Upper lobe of right lung (tissue), 1 donor: ENCODE data around the gene ERVH48-1. TPM values are rescaled to one million over a fixed set of nuclear protein-coding genes. Genes with fewer than 3 reads are reported as not detected.

Experiments
- ATAC-seq: fragments of 200-7000 bp; cut with Tn5 transposase; one replicate; pipeline ENCODE4 v1.9.1; 2020; ENCODE audit warnings: mild to moderate bottlenecking, moderate library complexity
- DNase-seq: peaks from one replicate; pipeline ENCODE4 v3.0.0-alpha.2; 2020
- H3K27ac ChIP-seq: fragments of 200-600 bp; one replicate; pipeline ENCODE4 v1.8.0; 2022
- H3K27me3 ChIP-seq: fragments of 200-600 bp; one replicate; pipeline ENCODE4 v1.8.0; 2022; ENCODE audit warnings: mild to moderate bottlenecking
- H3K36me3 ChIP-seq: fragments of 200-600 bp; one replicate; pipeline ENCODE4 v1.8.0; 2022
- H3K4me1 ChIP-seq: fragments of 200-600 bp; one replicate; pipeline ENCODE4 v1.8.0; 2022
- H3K4me3 ChIP-seq: fragments of 200-600 bp; one replicate; pipeline ENCODE4 v1.8.0; 2022; ENCODE audit warnings: mild to moderate bottlenecking
- H3K9me3 ChIP-seq: fragments of 200-600 bp; one replicate; pipeline ENCODE4 v1.8.0; 2022
- intact Hi-C: fragments of 100-400 bp; cut with DNase I; formaldehyde crosslinking; loops from one replicate; pipeline ENCODE4 v1.11.0; 2022
- total RNA-seq: library from RNA; stranded (reverse); fragmentation: NEBNext Ultra II Directional; extraction: Animal tissue kit (Norgen Biotek cat#: 25700); gene quantifications from one replicate; pipeline ENCODE4 v1.2.1, GENCODE V29; 2021
- TF ChIP-seq, protein P1 (sequence below): fragments of 200-600 bp; IDR thresholded peaks from one replicate; pipeline ENCODE4 v1.8.0; 2022; ENCODE audit warnings: antibody characterized with exemption
- donor health status: DM: no; HTN: yes; CAD: no; lungs with severe emphysema.

Gene ERVH48-1
- total RNA-seq, 1 donor from 2014 or later: not detected

DNA sequence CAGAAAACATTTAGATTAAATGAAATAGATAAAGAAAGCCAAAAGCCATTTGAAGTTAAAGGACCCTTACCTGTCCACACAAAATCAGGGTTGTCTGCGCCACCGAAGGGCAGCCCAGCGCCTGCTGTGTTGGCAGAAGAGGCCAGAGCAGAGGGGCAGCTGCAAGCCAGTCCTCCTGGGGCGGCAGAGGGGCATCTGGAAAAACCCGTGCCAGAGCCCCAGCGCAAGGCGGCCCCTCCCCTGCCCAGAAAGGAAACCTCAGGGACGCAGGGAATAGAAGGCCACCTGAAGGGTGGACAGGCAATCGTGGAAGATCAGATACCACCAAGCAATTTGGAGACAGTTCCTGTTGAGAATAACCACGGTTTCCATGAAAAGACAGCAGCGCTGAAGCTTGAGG, 21.6 kb downstream of the ERVH48-1 start:
- H3K4me1 ChIP-seq: no peaks in the 10 kb centered on the region
- TF ChIP-seq, protein P1, sequence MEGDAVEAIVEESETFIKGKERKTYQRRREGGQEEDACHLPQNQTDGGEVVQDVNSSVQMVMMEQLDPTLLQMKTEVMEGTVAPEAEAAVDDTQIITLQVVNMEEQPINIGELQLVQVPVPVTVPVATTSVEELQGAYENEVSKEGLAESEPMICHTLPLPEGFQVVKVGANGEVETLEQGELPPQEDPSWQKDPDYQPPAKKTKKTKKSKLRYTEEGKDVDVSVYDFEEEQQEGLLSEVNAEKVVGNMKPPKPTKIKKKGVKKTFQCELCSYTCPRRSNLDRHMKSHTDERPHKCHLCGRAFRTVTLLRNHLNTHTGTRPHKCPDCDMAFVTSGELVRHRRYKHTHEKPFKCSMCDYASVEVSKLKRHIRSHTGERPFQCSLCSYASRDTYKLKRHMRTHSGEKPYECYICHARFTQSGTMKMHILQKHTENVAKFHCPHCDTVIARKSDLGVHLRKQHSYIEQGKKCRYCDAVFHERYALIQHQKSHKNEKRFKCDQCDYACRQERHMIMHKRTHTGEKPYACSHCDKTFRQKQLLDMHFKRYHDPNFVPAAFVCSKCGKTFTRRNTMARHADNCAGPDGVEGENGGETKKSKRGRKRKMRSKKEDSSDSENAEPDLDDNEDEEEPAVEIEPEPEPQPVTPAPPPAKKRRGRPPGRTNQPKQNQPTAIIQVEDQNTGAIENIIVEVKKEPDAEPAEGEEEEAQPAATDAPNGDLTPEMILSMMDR: no peak
- intact Hi-C loops: no loop called here

DNA sequence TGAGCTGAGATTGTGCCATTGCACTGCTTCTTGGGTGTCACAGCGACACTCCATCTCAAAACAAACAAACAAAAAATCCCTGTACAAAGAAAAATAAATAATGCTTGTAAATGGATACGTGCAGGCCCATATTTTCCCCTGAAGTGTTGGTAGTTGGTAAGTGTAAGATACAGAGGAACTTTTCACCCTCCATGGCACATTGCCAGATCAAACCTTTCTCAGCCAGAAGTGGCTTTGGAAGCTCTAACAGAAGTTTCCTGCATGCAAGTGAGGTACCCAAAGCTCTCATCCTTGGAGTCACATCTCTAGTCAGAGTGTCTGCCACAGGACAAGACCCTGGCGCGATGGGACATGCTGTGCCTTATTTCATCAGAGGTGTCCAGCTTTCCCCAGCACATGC, 25.0 kb downstream of the ERVH48-1 start:
- Histone ChIP-seq H3K27me3 (no peaks in the 10 kb centered on the region), H3K36me3 (peaks cover 77% of the 10 kb centered on the region), H3K9me3 (no peaks in the 10 kb centered on the region), H3K4me1 (no peaks in the 10 kb centered on the region), H3K4me3 (no peak overlapping the region), H3K27ac (no peak overlapping the region)
- TF ChIP-seq, protein P1: no peak
- DNase-seq (no peak), ATAC-seq (no peak)
- intact Hi-C loops: no loop called here

More for the DNA sequence above, 21.6 kb downstream of the ERVH48-1 start:
- H3K9me3 ChIP-seq: no peaks in the 10 kb centered on the region
- peaks cover 87% of the 10 kb centered on the region for H3K36me3 ChIP-seq
- DNase-seq (no peak), ATAC-seq (no peak)
- H3K27ac ChIP-seq: no peak overlapping the region
- H3K4me3 ChIP-seq: no peak overlapping the region
- H3K27me3 ChIP-seq: no peaks in the 10 kb centered on the region

DNA sequence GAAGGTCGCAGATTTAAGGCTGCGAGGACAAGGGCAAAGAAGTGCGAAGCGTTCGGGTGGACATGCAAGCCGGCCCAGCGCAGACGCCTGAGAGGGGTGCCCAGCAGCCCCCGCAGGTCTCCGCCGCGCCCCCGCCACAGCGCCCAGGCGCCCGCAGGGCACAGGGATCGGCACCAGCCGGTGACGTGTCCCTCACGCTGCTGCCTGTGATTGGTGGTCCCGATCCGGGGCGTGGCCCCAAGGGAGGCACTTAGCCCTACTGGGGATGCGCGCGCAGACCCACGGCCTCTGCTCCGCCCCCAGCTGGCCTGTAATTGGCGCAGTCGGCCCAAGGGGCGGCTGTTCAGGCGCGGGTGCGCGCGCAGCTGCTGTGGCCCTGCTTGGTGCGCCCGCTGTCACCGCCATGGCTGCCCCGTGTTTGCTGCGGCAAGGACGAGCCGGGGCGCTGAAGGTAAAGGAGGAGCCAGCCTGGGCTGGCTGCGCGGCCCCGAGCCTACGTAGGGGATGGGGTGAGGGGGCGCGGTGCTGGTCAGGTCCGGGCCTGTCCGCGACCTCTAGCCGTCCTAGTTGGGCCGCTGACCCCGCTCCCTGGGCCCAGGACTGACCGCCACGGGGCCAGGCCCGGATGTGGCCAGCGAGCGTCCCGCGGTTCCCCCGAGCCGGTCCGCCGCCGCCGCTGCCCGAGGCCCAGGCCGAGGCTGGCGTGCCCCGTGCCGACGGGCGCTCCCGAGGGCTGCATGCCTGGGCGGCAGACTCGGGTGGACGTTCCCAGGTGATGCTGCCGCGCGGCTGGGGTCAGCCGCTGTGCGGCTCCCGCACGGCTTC, 32.3 kb downstream of the ERVH48-1 start, which contains the start of gene NDUFV3:
Gene NDUFV3, plus strand, starts transcription at position 379 of the 825 bp plus-strand sequence. Its CDS starts 25 bp downstream, at position 404.
- Histone ChIP-seq H3K27ac (peak within 1 kb of the TSS; percentile 96), H3K9me3 (no peaks in the 10 kb centered on the region), H3K4me1 (no peaks in the 10 kb centered on the region), H3K4me3 (peak within 1 kb of the TSS; percentile 95), H3K36me3 (peaks cover 14% of the 10 kb centered on the region), H3K27me3 (no peaks in the 10 kb centered on the region)
- TF ChIP-seq, protein P1: peak; percentile 15
- peak; percentile 98 for ATAC-seq
- peak; percentile 100 for DNase-seq
- intact Hi-C loops: no loop called here

DNA sequence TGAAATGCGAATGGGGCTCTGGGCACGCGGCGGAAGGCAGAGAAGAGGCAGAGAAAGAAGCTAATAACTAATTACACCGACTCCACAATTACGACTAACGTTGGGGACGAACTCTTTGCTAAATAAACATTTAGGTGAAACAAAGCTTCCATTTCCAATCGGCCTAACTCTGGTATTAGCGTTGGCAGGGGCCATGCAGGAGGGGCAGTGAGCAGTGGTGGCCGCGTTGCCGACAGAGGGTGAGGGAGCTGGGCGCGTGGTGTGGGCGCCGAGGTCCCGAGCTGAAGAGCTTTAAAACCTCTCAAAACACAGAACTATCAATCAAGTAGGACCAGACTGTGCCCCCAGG, 32.9 kb downstream of the ERVH48-1 start:
- no peak for DNase-seq

DNA sequence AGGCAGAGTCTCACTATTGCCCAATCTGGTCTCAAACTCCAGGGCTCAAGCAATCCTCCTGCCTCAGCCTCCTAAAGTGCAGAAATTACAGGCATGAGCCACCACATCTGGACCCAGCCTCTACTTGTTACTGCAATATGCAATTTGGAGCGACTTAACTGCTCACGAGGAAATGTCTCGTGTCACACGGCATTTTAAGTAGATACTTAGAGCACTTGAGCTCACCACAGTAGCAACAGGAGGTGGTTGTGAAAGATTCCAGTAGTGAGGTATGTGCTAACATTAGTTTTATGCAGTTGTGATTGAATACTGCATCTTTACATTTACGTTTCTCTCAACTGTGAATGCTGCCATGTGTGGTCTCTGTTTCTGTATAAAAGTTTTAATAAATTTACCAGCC, 38.1 kb downstream of the ERVH48-1 start:
- Histone ChIP-seq H3K27me3 (no peaks in the 10 kb centered on the region), H3K36me3 (no peaks in the 10 kb centered on the region), H3K27ac (no peak overlapping the region), H3K4me1 (no peaks in the 10 kb centered on the region), H3K4me3 (no peak overlapping the region), H3K9me3 (no peaks in the 10 kb centered on the region)
- DNase-seq (no peak), ATAC-seq (peak; percentile 83)
- intact Hi-C loops: no loop called here
- TF ChIP-seq, protein P1: no peak

More for the DNA sequence above, 32.9 kb downstream of the ERVH48-1 start:
- peak overlapping the region; percentile 96 for H3K27ac ChIP-seq
- no peaks in the 10 kb centered on the region for H3K27me3 ChIP-seq
- intact Hi-C loops: no loop called here
- TF ChIP-seq, protein P1: no peak
- H3K4me1 ChIP-seq: no peaks in the 10 kb centered on the region
- H3K9me3 ChIP-seq: no peaks in the 10 kb centered on the region
- H3K4me3 ChIP-seq: peak overlapping the region; percentile 95
- peak; percentile 41 for ATAC-seq
- peaks cover 8% of the 10 kb centered on the region for H3K36me3 ChIP-seq
